HTR-8/SVneo (cell line): ENCODE measurements around the gene KRTAP5-9.
"Not testable (repeated sequence)": the region's sequence is repeated elsewhere in the genome, so short reads cannot be mapped to it uniquely, and the experiment has no call there.

Experiments used
- DNase-seq: peaks from one replicate; pipeline ENCODE4 v3.0.0; 2011; ENCODE audit warnings: low spot score, mixed read lengths; ENCODE audit not compliant: insufficient read length
- FAIRE-seq: peaks from 2 replicates; lab custom pipeline; 2011; peaks lifted over from hg19 to GRCh38; lab: Jason Lieb, UNC

The KRTAP5-9 gene

GRCh38 chr11:71532036-71532610, 16.1 kb upstream of the KRTAP5-9 start:
- DNase-seq (no peak), FAIRE-seq (no peak)

- not testable (repeated sequence) for DNase-seq, FAIRE-seq
These were observed 13.3 kb upstream of the KRTAP5-9 start for GRCh38 chr11:71534711-71535608.

GRCh38 chr11:71535825-71536224, 12.4 kb upstream of the KRTAP5-9 start:
- DNase-seq, result no peak
- no peak for FAIRE-seq

- FAIRE-seq (no peak), DNase-seq (no peak)
These were observed 10.7 kb upstream of the KRTAP5-9 start for GRCh38 chr11:71537537-71537936.

GRCh38 chr11:71537977-71538665, 10.1 kb upstream of the KRTAP5-9 start, which contains the start of gene KRTAP5-8:
Gene KRTAP5-8 (plus strand): TSS chr11:71538025. CDS start chr11:71538056, 31 bp downstream.
- not testable (repeated sequence) for FAIRE-seq, DNase-seq

GRCh38 chr11:71538666-71538990, 9.6 kb upstream of the KRTAP5-9 start:
- FAIRE-seq, result no peak

GRCh38 chr11:71539017-71539416, 9.2 kb upstream of the KRTAP5-9 start:
- no peak for DNase-seq
- no peak for FAIRE-seq

More at GRCh38 chr11:71538666-71538990, 9.6 kb upstream of the KRTAP5-9 start:
- no peak for DNase-seq

GRCh38 chr11:71539971-71540370, 8.2 kb upstream of the KRTAP5-9 start:
- FAIRE-seq, DNase-seq: not testable (repeated sequence)

GRCh38 chr11:71540521-71541304, 7.5 kb upstream of the KRTAP5-9 start:
- FAIRE-seq, DNase-seq: not testable (repeated sequence)

GRCh38 chr11:71542382-71542781, 5.8 kb upstream of the KRTAP5-9 start:
- FAIRE-seq (no peak), DNase-seq (no peak)

GRCh38 chr11:71542879-71543777, 5.1 kb upstream of the KRTAP5-9 start:
- no peak for DNase-seq
- no peak for FAIRE-seq

GRCh38 chr11:71543866-71544265, 4.4 kb upstream of the KRTAP5-9 start:
- DNase-seq, result no peak
- FAIRE-seq, result no peak

GRCh38 chr11:71544525-71545214, 3.5 kb upstream of the KRTAP5-9 start:
- DNase-seq (no peak), FAIRE-seq (no peak)

- DNase-seq (no peak), FAIRE-seq (no peak)
These were observed 2.7 kb upstream of the KRTAP5-9 start for GRCh38 chr11:71545405-71545966.

- DNase-seq (no peak), FAIRE-seq (no peak)
These were observed 514 bp downstream of the KRTAP5-9 start for GRCh38 chr11:71548716-71549151.

- FAIRE-seq (no peak), DNase-seq (no peak)
These were observed 3.5 kb downstream of the KRTAP5-9 start for GRCh38 chr11:71551711-71552110.

GRCh38 chr11:71554996-71555395, 6.8 kb downstream of the KRTAP5-9 start:
- DNase-seq, result no peak
- FAIRE-seq, result no peak

GRCh38 chr11:71555508-71555907, 7.3 kb downstream of the KRTAP5-9 start:
- no peak for DNase-seq
- FAIRE-seq, result no peak
